ENCODE data around the gene SYNE2.

Gene SYNE2

GRCh38 chr14:63963439-63963838, 110.6 kb downstream of the SYNE2 start:
- DNase-seq (ENCODE audit: low spot score): no peak

- DNase-seq (ENCODE audit: low spot score): no peak
Observed at GRCh38 chr14:63964113-63964512, 111.3 kb downstream of the SYNE2 start.

GRCh38 chr14:63966407-63966806, 113.6 kb downstream of the SYNE2 start:
- no peak for DNase-seq (ENCODE audit: low spot score)

- DNase-seq (ENCODE audit: low spot score): no peak
Observed at GRCh38 chr14:63972323-63972932, 119.6 kb downstream of the SYNE2 start.

DNA sequence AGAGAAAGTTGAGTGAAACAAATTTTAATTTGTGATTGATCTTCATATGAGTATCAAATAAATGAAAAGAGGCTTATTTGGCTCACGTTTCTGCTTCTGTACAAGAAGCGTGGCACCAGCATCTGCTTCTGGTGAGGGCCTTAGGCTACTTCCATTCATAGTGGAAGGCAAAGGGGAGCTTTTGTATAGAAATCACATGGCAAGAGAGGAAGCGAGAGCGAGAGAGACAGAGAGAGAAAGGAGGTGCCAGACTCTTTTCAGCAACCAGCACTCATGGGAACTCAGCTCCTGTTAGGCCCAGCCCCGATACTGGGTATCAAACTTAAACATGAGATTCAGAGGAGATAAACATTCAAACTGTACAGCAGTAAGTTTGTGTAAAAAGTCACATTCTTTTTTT, 121.4 kb downstream of the SYNE2 start:
- DNase-seq (ENCODE audit: low spot score): no peak

- DNase-seq (ENCODE audit: low spot score): no peak
Observed at GRCh38 chr14:63981569-63981968, 128.8 kb downstream of the SYNE2 start.

GRCh38 chr14:63982156-63982555, 129.4 kb downstream of the SYNE2 start:
- DNase-seq (ENCODE audit: low spot score): no peak

DNA sequence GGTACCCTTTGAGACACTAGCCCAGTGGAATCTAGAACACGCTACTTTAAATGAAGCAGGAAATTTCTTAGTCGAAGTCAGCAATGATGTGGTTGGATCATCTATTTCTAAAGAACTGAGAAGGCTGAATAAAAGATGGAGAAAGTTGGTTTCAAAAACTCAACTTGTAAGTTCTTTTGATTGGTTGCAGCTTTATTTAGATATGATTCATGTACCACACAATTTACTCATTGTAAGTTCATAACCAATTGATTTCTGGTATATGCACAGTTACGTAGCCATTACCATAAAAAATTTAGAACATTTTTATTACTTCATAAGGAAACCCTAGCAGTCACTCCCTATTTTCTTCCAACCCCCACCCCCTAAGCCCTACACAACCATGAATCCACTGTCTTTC, 129.8 kb downstream of the SYNE2 start:
- DNase-seq (ENCODE audit: low spot score): no peak

DNA sequence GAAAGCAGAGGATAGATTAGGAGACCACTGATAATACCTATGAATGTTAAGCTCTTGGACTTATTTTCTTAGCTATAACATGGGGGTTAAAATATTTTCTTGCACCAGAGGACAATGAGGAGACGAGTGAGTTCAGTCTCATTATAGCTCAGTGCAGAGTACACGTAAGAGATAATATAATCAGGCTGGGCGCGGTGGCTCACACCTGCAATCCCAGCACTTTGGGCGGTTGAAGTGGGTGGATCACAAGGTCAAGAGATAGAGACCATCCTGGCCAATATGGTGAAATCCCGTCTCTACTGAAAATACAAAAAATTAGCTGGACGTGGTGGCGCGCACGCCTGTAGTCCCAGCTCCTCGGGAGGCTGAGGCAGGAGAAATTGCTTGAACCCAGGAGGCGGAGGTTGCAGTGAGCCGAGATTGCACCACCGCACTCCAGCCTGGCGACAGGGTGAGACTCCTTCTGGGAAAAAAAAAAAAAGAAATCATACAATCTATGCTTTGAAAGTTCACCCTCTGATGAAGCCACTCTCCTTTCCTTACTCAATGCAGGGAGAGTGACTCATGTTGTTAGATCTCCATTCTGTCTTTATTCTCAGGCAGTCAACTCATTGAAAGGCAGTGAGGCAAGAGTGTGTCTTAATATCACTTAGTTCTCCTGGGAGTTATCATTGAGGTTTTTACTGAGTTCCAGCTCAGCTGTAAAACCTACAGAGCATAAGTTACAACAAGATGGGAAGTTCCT, 134.2 kb downstream of the SYNE2 start:
- no peak for DNase-seq (ENCODE audit: low spot score)

DNA sequence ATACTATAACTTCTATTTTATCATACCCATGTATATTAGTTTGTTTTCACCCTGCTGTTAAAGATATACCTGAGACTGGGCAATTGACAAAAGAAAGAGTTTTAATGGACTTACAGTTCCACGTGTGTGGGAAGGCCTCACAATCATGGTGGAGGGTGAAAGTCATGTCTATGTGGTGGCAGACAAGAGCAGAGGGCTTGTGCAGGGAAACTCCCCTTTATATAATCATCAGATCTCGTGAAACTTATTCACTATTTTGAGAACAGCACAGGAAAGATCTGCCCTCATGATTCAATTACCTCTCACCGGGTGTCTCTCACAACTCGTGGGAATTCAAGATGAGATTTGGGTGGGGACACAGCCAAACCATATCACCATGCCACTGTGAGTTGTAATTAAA, 135.8 kb downstream of the SYNE2 start:
- no peak for DNase-seq (ENCODE audit: low spot score)

- DNase-seq (ENCODE audit: low spot score): no peak
Observed at GRCh38 chr14:63991833-63992232, 139.0 kb downstream of the SYNE2 start.

DNA sequence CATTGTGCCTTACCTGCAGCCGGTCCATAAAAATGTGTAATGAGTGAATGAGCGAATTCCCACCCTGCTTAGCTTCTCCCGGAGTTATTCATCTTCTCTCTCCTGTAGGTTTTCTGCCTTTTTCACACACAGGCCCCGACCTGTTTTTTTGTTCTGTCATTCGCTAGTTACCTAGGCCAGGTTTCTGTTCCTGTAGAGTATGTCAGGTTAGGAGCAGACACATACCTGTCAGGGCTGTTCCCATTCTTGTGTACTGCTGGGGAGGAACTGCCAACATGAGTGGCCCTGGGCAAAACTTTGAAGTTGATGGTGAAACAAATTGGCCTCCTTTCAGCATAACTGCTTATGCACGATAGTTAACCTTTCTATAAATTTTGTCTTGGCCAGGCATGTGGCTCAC, 140.1 kb downstream of the SYNE2 start:
- no peak for DNase-seq (ENCODE audit: low spot score)

DNA sequence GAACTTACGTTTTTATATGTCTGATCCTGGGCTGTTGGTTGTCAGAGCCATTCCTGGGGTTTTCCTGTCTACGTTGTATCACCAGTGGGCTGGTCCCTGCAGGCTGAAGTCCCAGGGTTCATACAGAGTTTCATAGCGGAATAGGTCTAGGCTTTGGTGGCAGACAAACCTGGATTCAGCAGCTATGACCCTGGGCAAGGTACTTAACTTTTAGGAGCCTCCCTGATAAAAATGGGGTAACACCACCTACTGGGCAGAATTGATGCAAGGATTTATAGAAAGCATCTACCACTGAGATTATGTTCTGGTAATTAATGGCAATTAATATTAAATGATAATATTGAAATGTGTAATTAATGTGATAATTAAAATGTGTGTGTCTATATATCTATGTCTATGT, 141.2 kb downstream of the SYNE2 start:
- DNase-seq (ENCODE audit: low spot score): no peak

GRCh38 chr14:63995285-63995684, 142.5 kb downstream of the SYNE2 start:
- no peak for DNase-seq (ENCODE audit: low spot score)

GRCh38 chr14:63996016-63996415, 143.2 kb downstream of the SYNE2 start:
- no peak for DNase-seq (ENCODE audit: low spot score)

DNA sequence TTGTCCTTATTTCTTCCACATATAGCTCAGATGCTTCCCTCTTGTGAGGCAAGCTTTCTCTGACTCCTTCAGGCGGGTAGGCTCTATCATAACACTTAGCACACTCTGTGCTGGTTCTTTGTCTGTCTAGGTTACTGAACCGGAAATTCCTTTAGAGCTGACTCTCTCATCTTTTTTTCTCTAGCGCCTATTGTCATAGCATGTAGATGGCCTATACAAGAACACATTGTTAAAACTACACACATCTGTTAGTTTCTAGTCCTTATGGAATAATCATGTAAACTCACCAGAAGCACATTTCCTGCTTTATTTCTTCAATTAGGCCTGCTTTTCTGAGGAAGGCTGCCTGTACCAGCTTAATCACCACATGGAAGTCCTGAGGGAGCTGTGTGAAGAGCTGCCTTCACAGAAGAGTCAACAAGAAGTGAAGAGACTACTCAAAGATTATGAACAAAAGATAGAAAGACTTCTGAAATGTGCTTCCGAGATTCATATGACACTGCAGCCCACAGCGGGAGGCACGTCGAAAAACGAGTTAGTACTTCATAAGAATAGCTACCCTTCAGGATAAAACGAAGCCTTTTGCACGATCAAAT, 143.9 kb downstream of the SYNE2 start:
- no peak for DNase-seq (ENCODE audit: low spot score)

DNA sequence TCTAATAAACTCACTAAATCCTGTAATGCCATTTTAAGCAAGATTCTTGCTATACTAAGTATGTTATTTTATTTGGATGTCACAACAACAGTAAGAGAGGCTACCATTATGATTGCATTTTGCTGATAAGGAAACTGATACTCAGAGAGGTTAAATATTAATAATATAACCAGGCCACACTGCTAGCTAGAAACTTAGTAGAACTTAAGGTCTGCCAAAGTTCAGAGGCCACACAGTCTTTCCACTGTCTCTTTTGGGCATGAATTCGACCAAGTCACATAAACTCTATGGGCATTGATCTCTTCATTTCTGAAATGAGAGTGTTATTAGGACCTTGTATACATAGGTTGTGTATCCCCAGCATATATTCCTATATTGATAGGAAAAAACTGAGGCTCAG, 147.9 kb downstream of the SYNE2 start:
- no peak for DNase-seq (ENCODE audit: low spot score)

- no peak for DNase-seq (ENCODE audit: low spot score)
Observed at GRCh38 chr14:64005822-64006221, 153.0 kb downstream of the SYNE2 start.

- DNase-seq (ENCODE audit: low spot score): no peak
Observed at GRCh38 chr14:64008016-64008415, 155.2 kb downstream of the SYNE2 start.

GRCh38 chr14:64012003-64012402, 159.2 kb downstream of the SYNE2 start:
- DNase-seq (ENCODE audit: low spot score): no peak

DNA sequence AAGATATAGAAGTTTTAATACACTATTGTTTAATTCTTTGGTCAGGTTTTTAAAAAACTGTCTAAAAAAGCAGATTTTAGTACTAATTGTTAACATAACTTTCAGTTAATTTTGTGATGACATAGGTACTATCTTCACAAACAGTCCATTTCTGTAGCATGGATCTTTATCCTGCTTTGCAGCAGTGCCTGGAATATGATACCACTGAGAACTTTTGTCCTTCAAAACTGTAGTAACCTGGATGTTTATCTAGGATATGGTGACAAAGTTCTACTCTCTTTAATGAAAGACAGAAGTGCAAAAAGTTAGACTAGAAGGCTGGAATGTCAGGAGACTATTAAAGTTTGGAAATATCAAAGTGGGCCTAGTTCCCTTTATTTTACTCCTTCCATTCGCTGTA, 159.9 kb downstream of the SYNE2 start:
- DNase-seq (ENCODE audit: low spot score): no peak

- no peak for DNase-seq (ENCODE audit: low spot score)
Observed at GRCh38 chr14:64025479-64025878, 172.7 kb downstream of the SYNE2 start.

DNA sequence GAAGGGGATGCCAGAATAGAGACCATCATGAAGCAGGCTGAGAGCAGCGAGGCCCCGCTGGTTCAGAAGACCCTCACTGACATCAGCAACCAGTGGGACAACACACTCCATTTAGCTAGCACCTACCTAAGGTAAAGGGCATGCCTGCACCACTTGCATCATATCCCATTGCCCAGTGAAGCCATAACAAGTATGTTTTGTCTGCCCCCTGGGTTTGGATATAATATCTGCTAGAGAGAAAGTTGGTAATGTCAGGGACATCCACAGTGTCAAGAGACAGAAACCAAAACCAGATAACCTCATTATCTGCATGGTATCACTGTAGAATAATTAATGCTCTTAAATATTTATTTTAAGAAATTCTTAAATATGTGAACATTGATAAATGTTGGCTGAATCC, 173.8 kb downstream of the SYNE2 start:
- DNase-seq (ENCODE audit: low spot score): no peak

GRCh38 chr14:64035143-64035542, 182.3 kb downstream of the SYNE2 start:
- DNase-seq (ENCODE audit: low spot score): no peak
